Prostate gland (tissue), 2 donors: ENCODE measurements around the gene APH1A. TPM values are rescaled to one million over a fixed set of nuclear protein-coding genes. Genes with fewer than 3 reads are reported as not detected.
A peak's percentile ranks its signal among the peaks of the same experiment; 100 is the strongest.
"Not testable (repeated sequence)": the region's sequence is repeated elsewhere in the genome, so short reads cannot be mapped to it uniquely, and the experiment has no call there.

Experiments used
- DNase-seq: peaks from one replicate; pipeline ENCODE4 v3.0.0-alpha.2; 2019; ENCODE audit warnings: low spot score
- H3K27ac ChIP-seq, 2 donors: fragments of 200-600 bp; sonication (generic); 2 replicates each; pipeline ENCODE4 v1.5.1; 2017 to 2019
- H3K27me3 ChIP-seq: fragments of 200-600 bp; sonication (generic); replicated peaks from 2 replicates; pipeline ENCODE4 v1.5.1; 2019; ENCODE audit not compliant: insufficient read depth
- H3K36me3 ChIP-seq, 2 donors: fragments of 200-600 bp; sonication (generic); 1 replicate in 1 of 2; 2 replicates in 1 of 2; pipeline versions ENCODE4 v1.5.1 to v1.8.1; 2017 to 2019
- H3K4me1 ChIP-seq: fragments of 200-600 bp; sonication (generic); replicated peaks from 2 replicates; pipeline ENCODE4 v1.5.1; 2019
- H3K4me3 ChIP-seq, 2 donors: fragments of 200-600 bp; sonication (generic); 2 replicates each; pipeline ENCODE4 v1.5.1; 2017 to 2019
- H3K9me3 ChIP-seq: fragments of 200-600 bp; sonication (generic); 2 replicates; pipeline ENCODE4 v1.5.1; 2017
- CTCF ChIP-seq, 4 experiments: fragments of 200-600 bp in 2 of 4; fragments of 450-650 bp in 2 of 4; sonication (generic) in 2 of 4; IDR thresholded peaks; 1 replicate in 3 of 4; 2 replicates in 1 of 4; pipeline ENCODE4 v1.5.1; 2016 to 2019; ENCODE audit warnings: antibody characterized with exemption in 4 of 4, mild to moderate bottlenecking in 2 of 4, moderate library complexity in 2 of 4
- POLR2A ChIP-seq: fragments of 450-650 bp; IDR thresholded peaks from one replicate; pipeline ENCODE4 v1.6.1; 2016; ENCODE audit warnings: antibody characterized with exemption, mild to moderate bottlenecking
- POLR2AphosphoS5 ChIP-seq: sonication (generic); formaldehyde crosslinking; IDR thresholded peaks from one replicate; pipeline ENCODE4 v1.6.1; 2017; ENCODE audit warnings: antibody characterized with exemption
- WGBS: methylation state at CpG from one replicate; pipeline ENCODE4 v1.1.5; 2018; 5-methylcytosine and 5-hydroxymethylcytosine counted together
- intact Hi-C: fragments of 100-400 bp; cut with DNase I; formaldehyde crosslinking; loops from one replicate; pipeline ENCODE4 v1.14.2; 2022
- total RNA-seq, 2 donors: library from RNA; depleted of rRNA; stranded (reverse); fragments of >200 nt; gene quantifications; one replicate each; pipeline ENCODE4 v1.1.0, GENCODE V29; 2016

Gene APH1A
- total RNA-seq, 2 donors from 2014 or later = 122 to 130 TPM

GRCh38 chr1:150234566-150235293 lies 34.1 kb downstream of the APH1A start:
- Histone ChIP-seq H3K4me3 (peak overlapping the region; percentile 54 to 75), H3K36me3 (no peaks in the 10 kb centered on the region), H3K9me3 (no peaks in the 10 kb centered on the region), H3K27ac (peak overlapping the region; percentile 90 to 94), H3K4me1 (no peaks in the 10 kb centered on the region), H3K27me3 (no peaks in the 10 kb centered on the region)
- peak; percentile 65 for TF ChIP-seq POLR2AphosphoS5
- no peak for TF ChIP-seq CTCF (IDR thresholded peaks at IDR 0.05)
- TF ChIP-seq POLR2A = peak; percentile 14
- under 1% methylated on average over 78 of the region's 78 CpGs for WGBS
- intact Hi-C loops = no loop called here
- DNase-seq = peak; percentile 60

- intact Hi-C loops = no loop called here
- peak overlapping the region; percentile 54 to 75 for H3K4me3 ChIP-seq
- no peaks in the 10 kb centered on the region for H3K9me3 ChIP-seq
- WGBS = under 1% methylated on average over 9 of the region's 9 CpGs
- no peak for DNase-seq
- peak overlapping the region; percentile 90 to 94 for H3K27ac ChIP-seq
- H3K4me1 ChIP-seq = no peaks in the 10 kb centered on the region
- no peak for TF ChIP-seq POLR2A
- no peak for TF ChIP-seq CTCF (IDR thresholded peaks at IDR 0.05)
- TF ChIP-seq POLR2AphosphoS5 = no peak
- no peaks in the 10 kb centered on the region for H3K36me3 ChIP-seq
- H3K27me3 ChIP-seq = no peaks in the 10 kb centered on the region
Observed at GRCh38 chr1:150234309-150234565, 34.6 kb downstream of the APH1A start.

GRCh38 chr1:150233359-150234308 lies 35.2 kb downstream of the APH1A start:
- no peak for TF ChIP-seq POLR2A
- no peak for TF ChIP-seq CTCF (IDR thresholded peaks at IDR 0.05)
- peak; percentile 66 for TF ChIP-seq POLR2AphosphoS5
- no peaks in the 10 kb centered on the region for H3K9me3 ChIP-seq
- WGBS = 6% methylated on average over 15 of the region's 15 CpGs
- H3K27me3 ChIP-seq = no peaks in the 10 kb centered on the region
- peak overlapping the region in 1 of 2 donors; percentile 54 for H3K4me3 ChIP-seq
- DNase-seq = peak; percentile 17
- H3K4me1 ChIP-seq = no peaks in the 10 kb centered on the region
- intact Hi-C loops = no loop called here
- H3K27ac ChIP-seq = peak overlapping the region; percentile 90 to 94
- H3K36me3 ChIP-seq = no peaks in the 10 kb centered on the region

GRCh38 chr1:150232921-150233320 lies 35.9 kb downstream of the APH1A start:
- intact Hi-C loops, H3K4me3 ChIP-seq, DNase-seq, H3K36me3 ChIP-seq, H3K9me3 ChIP-seq, H3K4me1 ChIP-seq, H3K27me3 ChIP-seq: not testable (repeated sequence)
- H3K27ac ChIP-seq = peak overlapping the region in 1 of 2 donors; percentile 90
- WGBS = 97% methylated on average over 10 of the region's 10 CpGs

GRCh38 chr1:150228246-150228645 lies 40.6 kb downstream of the APH1A start:
- intact Hi-C loops, DNase-seq, H3K9me3 ChIP-seq, H3K4me1 ChIP-seq, H3K27ac ChIP-seq, H3K4me3 ChIP-seq, H3K27me3 ChIP-seq, H3K36me3 ChIP-seq: not testable (repeated sequence)
- 97% methylated on average over 10 of the region's 10 CpGs for WGBS
